Thyroid gland (tissue), 4 donors: Measurements from ENCODE around the gene ATR. TPM values are rescaled to one million over a fixed set of nuclear protein-coding genes. Genes with fewer than 3 reads are reported as not detected.
"Not testable (repeated sequence)": the region's sequence is repeated elsewhere in the genome, so short reads cannot be mapped to it uniquely, and the experiment has no call there.

Source experiments
- DNase-seq, 2 donors: peaks; one replicate each; pipeline ENCODE4 v3.0.0-alpha.2; 2019
- H3K27ac ChIP-seq, 3 donors: fragments of 200-600 bp; sonication (generic); 1 replicate in 2 of 3; 2 replicates in 1 of 3; pipeline ENCODE4 v1.5.1; 2016 to 2019; ENCODE audit warnings: mild to moderate bottlenecking in 1 of 3, moderate library complexity in 1 of 3
- H3K27me3 ChIP-seq: fragments of 200-600 bp; sonication (generic); one replicate; pipeline ENCODE4 v1.5.1; 2019
- H3K36me3 ChIP-seq, 2 donors: fragments of 200-600 bp; sonication (generic); one replicate each; pipeline ENCODE4 v1.5.1; 2016 to 2019
- H3K4me1 ChIP-seq, 2 donors: fragments of 200-600 bp; sonication (generic); one replicate each; pipeline ENCODE4 v1.5.1; 2017 to 2019
- H3K4me3 ChIP-seq, 3 donors: fragments of 200-600 bp; sonication (generic); replicated peaks in 1 of 3; 1 replicate in 2 of 3; 2 replicates in 1 of 3; pipeline ENCODE4 v1.5.1; 2016; ENCODE audit warnings: mild to moderate bottlenecking in 1 of 3
- H3K9me3 ChIP-seq: fragments of 200-600 bp; sonication (generic); one replicate; pipeline ENCODE4 v1.5.1; 2017
- CTCF ChIP-seq, 6 experiments: fragments of 200-600 bp in 3 of 6; fragments of 450-650 bp in 3 of 6; sonication (generic) in 3 of 6; IDR thresholded peaks; one replicate each; pipeline ENCODE4 v1.5.1; 2016 to 2019; ENCODE audit warnings: antibody characterized with exemption in 6 of 6, mild to moderate bottlenecking in 2 of 6, inconsistent platforms in 1 of 6, moderate library complexity in 1 of 6
- POLR2A ChIP-seq, 2 donors: fragments of 450-650 bp; IDR thresholded peaks; one replicate each; pipeline ENCODE4 v1.6.1; 2017; ENCODE audit warnings: antibody characterized with exemption in 2 of 2, mild to moderate bottlenecking in 2 of 2, moderate library complexity in 1 of 2
- WGBS, 2 donors: methylation state at CpG; one replicate each; pipeline ENCODE4 v1.1.5; 2017; 5-methylcytosine and 5-hydroxymethylcytosine counted together
- intact Hi-C: fragments of 100-400 bp; cut with DNase I; formaldehyde crosslinking; loops from one replicate; pipeline ENCODE4 v1.15.1; 2023
- small RNA-seq: library from RNA; depleted of rRNA; stranded (forward); fragments of <200 nt; gene quantifications from one replicate; pipeline ENCODE3, GENCODE V24; 2016
- total RNA-seq, 4 donors: library from RNA; depleted of rRNA; stranded (reverse); fragments of >200 nt; gene quantifications; one replicate each; pipeline ENCODE4 v1.2.3, GENCODE V29; 2016

Gene ATR
- total RNA-seq, 4 donors from 2014 or later, result 38.7 to 62.1 (median 46.3) TPM

GRCh38 chr3:142418926-142419592 is 159.5 kb downstream of the ATR start:
- Histone ChIP-seq H3K4me1 (no peaks in the 10 kb centered on the region), H3K4me3 (no peak overlapping the region), H3K9me3 (no peaks in the 10 kb centered on the region), H3K27ac (no peak overlapping the region), H3K27me3 (no peaks in the 10 kb centered on the region), H3K36me3 (peaks cover 15 to 35% of the 10 kb centered on the region in 2 donors)
- intact Hi-C loops, result no loop called here
- no peak for DNase-seq
- 82 to 83% methylated on average over 5 of the region's 5 CpGs for WGBS, 2 donors
- TF ChIP-seq CTCF (IDR thresholded peaks at IDR 0.05) (no peak), POLR2A (IDR thresholded peaks at IDR 0.05) (no peak)

- 90 to 97% methylated on average over 1 of the region's 1 CpG for WGBS, 2 donors
- Histone ChIP-seq H3K4me1 (no peaks in the 10 kb centered on the region), H3K27ac (no peak overlapping the region), H3K9me3 (no peaks in the 10 kb centered on the region), H3K36me3 (peaks cover 18 to 43% of the 10 kb centered on the region in 2 donors), H3K4me3 (no peak overlapping the region), H3K27me3 (no peaks in the 10 kb centered on the region)
- no peak for DNase-seq
- intact Hi-C loops, result no loop called here
- TF ChIP-seq CTCF (IDR thresholded peaks at IDR 0.05) (no peak), POLR2A (IDR thresholded peaks at IDR 0.05) (no peak)
Observed at GRCh38 chr3:142417302-142417701, 161.2 kb downstream of the ATR start.

- H3K27me3 ChIP-seq, intact Hi-C loops, H3K4me3 ChIP-seq, H3K4me1 ChIP-seq, DNase-seq, H3K9me3 ChIP-seq: not testable (repeated sequence)
- Histone ChIP-seq H3K36me3 (peaks cover 19 to 29% of the 10 kb centered on the region in 2 donors), H3K27ac (peak overlapping the region in 1 of 3 donors; percentile 22)
- WGBS, 2 donors, result 95 to 99% methylated on average over 7 of the region's 7 CpGs
Observed at GRCh38 chr3:142400537-142400936, 178.0 kb downstream of the ATR start.

Small RNAs within 50 kb of the gene (small RNA-seq; reads per million reads assigned to genes)
- gene RNA5SP143, result not detected
- not detected for gene RNU1-100P
- gene RNU6-1294P, result not detected

Other genes starting within 250 kb of the ATR start
- gene XRN1, start 130.7 kb downstream of the ATR start, total RNA-seq, result 100 to 1,000 TPM in 1 of 4 donors, 10 to 100 TPM in 3; 43.2 to 148 (median 61.8) TPM
- gene PLS1, start 17.7 kb upstream of the ATR start, total RNA-seq, result 10 to 100 TPM; 13.3 to 21.3 (median 16.8) TPM
- gene TRPC1, start 145.3 kb upstream of the ATR start, total RNA-seq, result 10 to 100 TPM; 18.2 to 22.5 (median 20.4) TPM